ENCODE measurements around the gene NR2E1. TPM values are rescaled to one million over a fixed set of nuclear protein-coding genes. Genes with fewer than 3 reads are reported as not detected.

Gene NR2E1
- total and polyA plus RNA-seq, 10 of the 15 experiments (the other 5 are each of a cell fraction or from before 2014, with no cell fraction given), result not detected

- intact Hi-C loops (cut with micrococcal nuclease; ENCODE audit: unreplicated experiment) (no loop called here), in situ Hi-C loops (cut with MboI) (no loop called here)
- RAD21 ChIA-PET (ENCODE audit: unreplicated experiment), result no interaction called here
- 49% methylated on average over 3 of the region's 3 CpGs for WGBS (ENCODE audit: insufficient coverage, insufficient replicate concordance, low lambda C conversion rate, missing lambda C conversion rate)
- SMC1A ChIA-PET (ENCODE audit: uncharacterized antibody, unreplicated experiment), result interaction anchor here (1.4 kb wide), 1 partner anchor 9 kb away, joined by 7 read pairs; no protein-coding TSS in a partner anchor
- CTCF ChIA-PET, result interaction anchor here (0.5 to 0.8 kb wide), 3 partner anchors 214 to 798 kb away, joined by 3 read pairs; partner anchors contain the start of gene SEC63
- Histone ChIP-seq H3K27ac (ENCODE audit: control insufficient read depth, insufficient read depth) (no peak overlapping the region), H3K9me3 (replicated peaks; ENCODE audit: control insufficient read depth, insufficient read depth, low read length) (no peaks in the 10 kb centered on the region; the same call in 2 of the 3 replicates), H3K4me3 (no peak overlapping the region), H3K36me3 (ENCODE audit: control insufficient read depth in 2 of 2, insufficient read depth in 2 of 2, low read length in 1 of 2) (no peaks in the 10 kb centered on the region), H3K9ac (ENCODE audit: control insufficient read depth, insufficient read depth, low read length) (no peak overlapping the region), H3K4me2 (ENCODE audit: control insufficient read depth, insufficient read depth) (no peak overlapping the region), H2AFZ (ENCODE audit: control insufficient read depth, low read depth, low read length) (no peak overlapping the region), H3K79me2 (ENCODE audit: control insufficient read depth, insufficient read depth, low read length) (no peaks in the 10 kb centered on the region), H3K4me1 (ENCODE audit: control insufficient read depth, insufficient read depth, low read length) (no peaks in the 10 kb centered on the region), H3K27me3 (replicated peaks in 1 of 2; ENCODE audit: control insufficient read depth in 2 of 2, insufficient read depth in 2 of 2, low read length in 1 of 2) (peaks cover 35 to 53% of the 10 kb centered on the region in 2 experiments), H4K20me1 (ENCODE audit: control insufficient read depth, insufficient read depth) (no peaks in the 10 kb centered on the region)
- BruUV-seq (replicated peaks), result no TSS peak
- DNase-seq (ENCODE audit: low read depth, low spot score) (no peak), FAIRE-seq (no peak), ATAC-seq (no peak)
- TF ChIP-seq, protein P1, sequence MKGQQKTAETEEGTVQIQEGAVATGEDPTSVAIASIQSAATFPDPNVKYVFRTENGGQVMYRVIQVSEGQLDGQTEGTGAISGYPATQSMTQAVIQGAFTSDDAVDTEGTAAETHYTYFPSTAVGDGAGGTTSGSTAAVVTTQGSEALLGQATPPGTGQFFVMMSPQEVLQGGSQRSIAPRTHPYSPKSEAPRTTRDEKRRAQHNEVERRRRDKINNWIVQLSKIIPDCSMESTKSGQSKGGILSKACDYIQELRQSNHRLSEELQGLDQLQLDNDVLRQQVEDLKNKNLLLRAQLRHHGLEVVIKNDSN (IDR thresholded peaks at IDR 0.05; ENCODE audit: borderline replicate concordance, extremely low read length, insufficient read depth, low read depth, low read length), result no peak
- TF ChIP-seq KAT2A (conservative IDR thresholded peaks at IDR 0.05; ENCODE audit: control insufficient read depth, low read depth, low read length) (no peak), SIN3A (IDR thresholded peaks at IDR 0.05; ENCODE audit: low read depth, low read length) (no peak), PAX5 (IDR thresholded peaks at IDR 0.05; ENCODE audit: borderline replicate concordance, low read depth, low read length) (no peak), MEF2A (IDR thresholded peaks at IDR 0.05; ENCODE audit: insufficient read depth, low read depth, low read length) (no peak), CEBPB (IDR thresholded peaks at IDR 0.05; ENCODE audit: borderline replicate concordance in 1 of 2, low read depth in 2 of 2, low read length in 2 of 2) (no peak), CREM (IDR thresholded peaks at IDR 0.05; ENCODE audit: low read depth) (no peak), TAF1 (IDR thresholded peaks at IDR 0.05; ENCODE audit: borderline replicate concordance, low read depth, low read length) (no peak), POLR2AphosphoS2 (IDR thresholded peaks at IDR 0.05; ENCODE audit: low read depth, low read length) (no peak)
- TF ChIP-seq, protein P2, sequence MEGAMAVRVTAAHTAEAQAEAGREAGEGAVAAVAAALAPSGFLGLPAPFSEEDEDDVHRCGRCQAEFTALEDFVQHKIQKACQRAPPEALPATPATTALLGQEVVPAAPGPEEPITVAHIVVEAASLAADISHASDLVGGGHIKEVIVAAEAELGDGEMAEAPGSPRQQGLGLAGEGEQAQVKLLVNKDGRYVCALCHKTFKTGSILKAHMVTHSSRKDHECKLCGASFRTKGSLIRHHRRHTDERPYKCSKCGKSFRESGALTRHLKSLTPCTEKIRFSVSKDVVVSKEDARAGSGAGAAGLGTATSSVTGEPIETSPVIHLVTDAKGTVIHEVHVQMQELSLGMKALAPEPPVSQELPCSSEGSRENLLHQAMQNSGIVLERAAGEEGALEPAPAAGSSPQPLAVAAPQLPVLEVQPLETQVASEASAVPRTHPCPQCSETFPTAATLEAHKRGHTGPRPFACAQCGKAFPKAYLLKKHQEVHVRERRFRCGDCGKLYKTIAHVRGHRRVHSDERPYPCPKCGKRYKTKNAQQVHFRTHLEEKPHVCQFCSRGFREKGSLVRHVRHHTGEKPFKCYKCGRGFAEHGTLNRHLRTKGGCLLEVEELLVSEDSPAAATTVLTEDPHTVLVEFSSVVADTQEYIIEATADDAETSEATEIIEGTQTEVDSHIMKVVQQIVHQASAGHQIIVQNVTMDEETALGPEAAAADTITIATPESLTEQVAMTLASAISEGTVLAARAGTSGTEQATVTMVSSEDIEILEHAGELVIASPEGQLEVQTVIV (IDR thresholded peaks at IDR 0.05; ENCODE audit: borderline replicate concordance, partially characterized antibody), result no peak
- POLR2A ChIA-PET, result no interaction called here
Observed at GRCh38 chr6:108171918-108172516, 6.2 kb downstream of the NR2E1 start.

Measured in GM12878 (cell line).